PC-3 (cell line): ENCODE results near the gene FAM168A. TPM values are rescaled to one million over a fixed set of nuclear protein-coding genes. Genes with fewer than 3 reads are reported as not detected.
A peak's percentile ranks its signal among the peaks of the same experiment; 100 is the strongest.

Source experiments
- ATAC-seq: fragments of 200-7000 bp; cut with Tn5 transposase; 2 replicates; pipeline ENCODE4 v1.9.1; 2020; ENCODE audit warnings: mild to moderate bottlenecking, moderate library complexity
- BruUV-seq: library from RNA; stranded (reverse); fragments of 400-500 nt; replicated peaks from 2 replicates; lab custom pipeline; 2021; lab: Mats Ljungman, UMichigan
- CTCF ChIA-PET: fragments of 300-600 bp; sonication (Branson Sonifier 250); formaldehyde crosslinking; loops from one replicate; lab custom pipeline; 2022; ENCODE audit warnings: antibody characterized with exemption; lab: Charles Lee
- POLR2A ChIA-PET: fragments of 300-600 bp; sonication (Branson Sonifier 250); formaldehyde crosslinking; loops from one replicate; lab custom pipeline; 2022; ENCODE audit warnings: antibody characterized with exemption; ENCODE audit not compliant: unreplicated experiment; lab: Charles Lee
- DNase-seq: peaks from one replicate; pipeline ENCODE4 v3.0.0-alpha.2; 2015
- H2AFZ ChIP-seq: fragments of 300-600 bp; sonication (generic); 2 replicates; pipeline ENCODE4 v1.6.0; 2016; ENCODE audit warnings: antibody characterized with exemption, low read length
- H3F3A ChIP-seq: fragments of 300-600 bp; sonication (generic); one replicate; pipeline ENCODE4 v1.6.0; 2017; ENCODE audit warnings: antibody characterized with exemption, low read length, control low read depth, mild to moderate bottlenecking; ENCODE audit not compliant: unreplicated experiment
- H3K27ac ChIP-seq: fragments of 300-600 bp; sonication (generic); 2 replicates; pipeline ENCODE4 v1.5.1; 2016; ENCODE audit warnings: mild to moderate bottlenecking, low read length
- H3K27me3 ChIP-seq: fragments of 300-600 bp; sonication (generic); 2 replicates; pipeline ENCODE4 v1.6.1; 2016; ENCODE audit warnings: low read length, mixed read lengths
- H3K36me3 ChIP-seq: fragments of 300-600 bp; sonication (generic); 2 replicates; pipeline ENCODE4 v1.6.1; 2016; ENCODE audit warnings: low read depth, mixed run types, low read length, mixed read lengths
- H3K4me1 ChIP-seq: fragments of 300-600 bp; sonication (generic); 2 replicates; pipeline ENCODE4 v1.5.1; 2016; ENCODE audit warnings: low read length; ENCODE audit not compliant: insufficient read depth
- H3K4me2 ChIP-seq: fragments of 300-600 bp; sonication (generic); 2 replicates; pipeline ENCODE4 v1.6.0; 2016; ENCODE audit warnings: low read length
- H3K4me3 ChIP-seq: fragments of 300-600 bp; sonication (generic); 2 replicates; pipeline ENCODE4 v1.5.1; 2016; ENCODE audit warnings: mild to moderate bottlenecking, low read length, mixed read lengths
- H3K79me2 ChIP-seq: fragments of 300-600 bp; sonication (generic); 2 replicates; pipeline ENCODE4 v1.6.1; 2017; ENCODE audit warnings: low read length, mixed read lengths
- H3K9ac ChIP-seq: fragments of 300-600 bp; sonication (generic); 2 replicates; pipeline ENCODE4 v1.6.0; 2016; ENCODE audit warnings: mild to moderate bottlenecking, low read length
- H3K9me2 ChIP-seq: fragments of 300-600 bp; sonication (generic); replicated peaks from 2 replicates; pipeline ENCODE4 v1.6.1; 2016; ENCODE audit warnings: mixed run types, low read length, mixed read lengths
- H3K9me3 ChIP-seq: fragments of 300-600 bp; sonication (generic); 2 replicates; pipeline ENCODE4 v1.6.1; 2016; ENCODE audit warnings: low read length, mixed read lengths
- H4K20me1 ChIP-seq: fragments of 300-600 bp; sonication (generic); 2 replicates; pipeline ENCODE4 v1.6.1; 2016; ENCODE audit warnings: low read length, mixed read lengths
- CTCF ChIP-seq: fragments of 300-600 bp; sonication (generic); conservative IDR thresholded peaks from 2 replicates; pipeline ENCODE4 v1.5.1; 2017; ENCODE audit warnings: antibody characterized with exemption, low read depth, mild to moderate bottlenecking, low read length
- EZH2 ChIP-seq: fragments of 300-600 bp; sonication (generic); IDR thresholded peaks from one replicate; pipeline ENCODE4 v1.6.1; 2017; ENCODE audit warnings: antibody characterized with exemption, mild to moderate bottlenecking, low read length; ENCODE audit not compliant: unreplicated experiment
- EZH2phosphoT487 ChIP-seq: fragments of 300-600 bp; sonication (generic); IDR thresholded peaks from 2 replicates; pipeline ENCODE4 v1.6.1; 2018; ENCODE audit warnings: mild to moderate bottlenecking, antibody characterized with exemption, low read length, borderline replicate concordance
- intact Hi-C: fragments of 100-400 bp; cut with micrococcal nuclease; formaldehyde crosslinking; loops from 2 replicates; pipeline ENCODE4 v1.9.0; 2023
- total RNA-seq: library from RNA; depleted of rRNA; stranded (reverse); fragments of >200 nt; gene quantifications from 2 replicates; pipeline ENCODE4 v1.2.3, GENCODE V29; 2014

The FAM168A gene
- total RNA-seq, 1 experiment from 2014 or later = 24.5 TPM

- Histone ChIP-seq H2AFZ (no peak overlapping the region), H3K27me3 (no peaks in the 10 kb centered on the region), H3K36me3 (no peaks in the 10 kb centered on the region), H3K27ac (no peak overlapping the region), H3F3A (no peaks in the 10 kb centered on the region), H3K9me3 (no peaks in the 10 kb centered on the region), H3K9me2 (no peaks in the 10 kb centered on the region), H3K4me3 (no peak overlapping the region), H3K4me1 (peaks cover 6% of the 10 kb centered on the region), H3K79me2 (no peaks in the 10 kb centered on the region), H4K20me1 (no peaks in the 10 kb centered on the region), H3K9ac (no peak overlapping the region), H3K4me2 (no peak overlapping the region)
- POLR2A ChIA-PET = no interaction called here
- TF ChIP-seq EZH2phosphoT487 (no peak), CTCF (no peak), EZH2 (no peak)
- no peak for ATAC-seq
- peak; percentile 15 for DNase-seq
- CTCF ChIA-PET = no interaction called here
- no TSS peak for BruUV-seq
- intact Hi-C loops = no loop called here
Measured at GRCh38 chr11:73423506-73423905, 174.4 kb downstream of the FAM168A start.

- Histone ChIP-seq H3K9ac (no peak overlapping the region), H3K4me1 (0 out of 2 replicates have a peak, but pooled peaks cover under 1% of the 10 kb centered on the region), H3K27me3 (no peaks in the 10 kb centered on the region), H3K27ac (no peak overlapping the region), H3K36me3 (no peaks in the 10 kb centered on the region), H3K4me2 (no peak overlapping the region), H3K9me2 (no peaks in the 10 kb centered on the region), H3K79me2 (no peaks in the 10 kb centered on the region), H2AFZ (no peak overlapping the region), H3K9me3 (no peaks in the 10 kb centered on the region), H3F3A (no peaks in the 10 kb centered on the region), H3K4me3 (no peak overlapping the region), H4K20me1 (no peaks in the 10 kb centered on the region)
- POLR2A ChIA-PET = no interaction called here
- no peak for DNase-seq
- CTCF ChIA-PET = no interaction called here
- BruUV-seq = no TSS peak
- no peak for ATAC-seq
- TF ChIP-seq EZH2phosphoT487 = no peak
- intact Hi-C loops = no loop called here
Measured at GRCh38 chr11:73422886-73423285, 175.0 kb downstream of the FAM168A start.

GRCh38 chr11:73420136-73420535, 177.8 kb downstream of the FAM168A start:
- POLR2A ChIA-PET = no interaction called here
- no peaks in the 10 kb centered on the region for H3K79me2 ChIP-seq
- intact Hi-C loops = no loop called here
- no peaks in the 10 kb centered on the region for H3K36me3 ChIP-seq
- H3K27me3 ChIP-seq = no peaks in the 10 kb centered on the region
- no peaks in the 10 kb centered on the region for H3K9me2 ChIP-seq
- no peak overlapping the region for H3K9ac ChIP-seq
- no peak overlapping the region for H3K4me3 ChIP-seq
- H2AFZ ChIP-seq = no peak overlapping the region
- no TSS peak for BruUV-seq
- ATAC-seq (no peak), DNase-seq (no peak)
- no peaks in the 10 kb centered on the region for H3K9me3 ChIP-seq
- no peaks in the 10 kb centered on the region for H4K20me1 ChIP-seq
- H3K4me2 ChIP-seq = no peak overlapping the region
- no peak for TF ChIP-seq EZH2phosphoT487
- no peak for TF ChIP-seq EZH2
- no peak for TF ChIP-seq CTCF
- no peaks in the 10 kb centered on the region for H3F3A ChIP-seq
- peaks cover 12% of the 10 kb centered on the region for H3K4me1 ChIP-seq
- CTCF ChIA-PET = no interaction called here
- no peak overlapping the region for H3K27ac ChIP-seq
